MG63 (cell line): ENCODE results near the gene IFT88. TPM values are rescaled to one million over a fixed set of nuclear protein-coding genes. Genes with fewer than 3 reads are reported as not detected.
"Not testable (repeated sequence)": the region's sequence is repeated elsewhere in the genome, so short reads cannot be mapped to it uniquely, and the experiment has no call there.

ENCODE experiments used
- DNase-seq: peaks from one replicate; pipeline ENCODE4 v3.0.0-alpha.2; 2020
- H3K27me3 ChIP-seq: fragments of 250-450 bp; sonication (Bioruptor Pico); 2 replicates; pipeline ENCODE4 v1.5.1; 2020; ENCODE audit warnings: mild to moderate bottlenecking, moderate library complexity
- H3K36me3 ChIP-seq: fragments of 250-450 bp; sonication (Bioruptor Pico); 2 replicates; pipeline ENCODE4 v1.5.1; 2020; ENCODE audit warnings: mild to moderate bottlenecking, moderate library complexity
- H3K4me3 ChIP-seq: fragments of 250-450 bp; sonication (Bioruptor Pico); 2 replicates; pipeline ENCODE4 v1.5.1; 2020; ENCODE audit warnings: mild to moderate bottlenecking, moderate library complexity
- H3K9me3 ChIP-seq: fragments of 250-450 bp; sonication (Bioruptor Pico); 2 replicates; pipeline ENCODE4 v1.5.1; 2020; ENCODE audit warnings: mild to moderate bottlenecking, moderate library complexity
- total RNA-seq: library from RNA; depleted of rRNA; stranded (reverse); fragments of >200 nt; shearing (Covaris generic); gene quantifications from 2 replicates; pipeline ENCODE4 v1.2.3, GENCODE V29; 2014; ENCODE audit warnings: low replicate concordance

IFT88 gene
- total RNA-seq, 1 experiment from 2014 or later = 9.8 TPM

DNA sequence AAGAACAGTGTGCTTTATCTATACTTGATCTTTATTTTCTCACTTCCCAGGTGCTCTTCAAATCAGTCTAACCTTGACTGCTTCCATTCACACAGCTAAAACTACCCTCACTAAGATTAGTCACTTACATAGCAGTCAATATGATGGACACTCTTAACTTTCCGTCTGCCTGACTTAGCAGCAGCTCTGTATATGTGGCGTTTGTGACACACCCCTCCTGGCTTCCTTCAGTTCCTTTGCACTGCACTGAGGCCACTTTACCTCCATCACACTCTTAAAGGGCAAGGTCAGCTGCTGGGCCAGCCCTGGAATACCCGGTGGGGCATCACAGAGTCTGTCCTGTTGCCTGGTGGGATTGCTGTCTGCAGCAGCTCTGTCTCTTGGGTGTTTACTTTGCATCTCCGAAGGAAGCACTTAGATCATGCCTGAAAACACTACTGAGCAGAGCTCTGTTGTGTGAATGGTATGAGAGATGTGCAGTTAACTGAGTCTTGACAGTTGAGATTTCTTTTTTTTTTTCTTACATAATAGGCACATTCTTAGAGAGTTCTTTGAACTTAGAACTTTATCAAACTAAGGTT lies 101.0 kb downstream of the IFT88 start:
- no peaks in the 10 kb centered on the region for H3K27me3 ChIP-seq
- H3K9me3 ChIP-seq = no peaks in the 10 kb centered on the region
- no peak for DNase-seq
- H3K36me3 ChIP-seq = no peaks in the 10 kb centered on the region
- H3K4me3 ChIP-seq = no peak overlapping the region

DNA sequence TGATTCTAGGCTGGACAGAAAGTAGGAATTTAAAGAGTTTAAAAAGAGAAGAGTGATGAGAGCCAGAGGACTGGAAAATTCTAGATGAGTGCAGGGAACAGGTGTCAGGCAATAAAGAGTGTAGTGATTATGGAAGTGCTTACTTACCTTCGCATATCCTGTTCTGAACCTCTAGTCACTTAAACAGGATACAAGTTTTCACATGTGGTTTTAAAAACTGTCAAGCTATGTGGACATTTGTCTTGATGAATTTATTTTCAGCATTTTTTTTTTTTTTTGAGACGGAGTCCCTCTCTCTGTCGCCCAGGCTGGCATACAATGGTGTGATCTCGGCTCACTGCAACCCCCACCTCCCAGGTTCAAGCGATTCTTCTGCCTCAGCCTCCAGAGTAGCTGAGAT lies 102.2 kb downstream of the IFT88 start:
- DNase-seq = no peak
- no peaks in the 10 kb centered on the region for H3K36me3 ChIP-seq
- H3K9me3 ChIP-seq = no peaks in the 10 kb centered on the region
- no peak overlapping the region for H3K4me3 ChIP-seq
- no peaks in the 10 kb centered on the region for H3K27me3 ChIP-seq

DNA sequence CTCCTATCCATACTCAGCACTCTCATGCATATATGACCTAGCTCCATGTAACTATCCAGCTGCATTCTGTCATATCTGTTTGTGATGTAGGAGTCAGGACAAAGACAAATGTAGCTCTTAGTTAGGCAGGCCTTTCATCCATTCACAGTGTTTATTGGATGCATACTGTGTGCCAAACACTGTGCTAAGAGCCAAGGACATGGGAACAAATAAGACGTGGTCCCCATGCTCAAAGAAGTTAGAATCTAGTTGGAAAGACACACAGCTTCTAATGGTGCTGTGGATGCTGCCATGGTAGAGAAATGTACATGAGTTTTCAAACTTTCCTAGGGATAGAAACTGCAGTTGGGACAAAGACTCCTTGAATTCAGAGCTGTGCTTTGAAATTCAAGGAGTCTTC lies 104.8 kb downstream of the IFT88 start:
- Histone ChIP-seq H3K4me3 (no peak overlapping the region), H3K36me3 (no peaks in the 10 kb centered on the region), H3K27me3 (no peaks in the 10 kb centered on the region), H3K9me3 (no peaks in the 10 kb centered on the region)
- DNase-seq = no peak

DNA sequence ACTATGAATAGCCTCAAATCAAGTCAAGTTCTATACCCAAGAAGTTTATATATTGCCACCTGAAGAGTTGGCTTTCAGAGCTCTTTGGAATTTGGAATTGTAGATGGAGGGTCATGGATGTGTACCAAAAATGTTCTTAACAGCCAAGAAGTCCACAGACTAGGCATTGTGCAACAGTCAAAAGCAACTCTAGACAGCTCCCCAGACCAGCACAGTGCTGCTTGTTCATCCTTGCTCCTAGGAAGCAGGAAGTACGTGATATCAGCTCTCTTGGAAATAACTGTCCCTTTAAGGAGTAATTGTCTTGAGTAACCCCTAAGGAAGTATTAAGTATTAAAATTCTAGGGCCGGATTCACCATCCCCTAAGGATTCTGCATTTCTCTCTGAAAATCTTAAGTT lies 105.8 kb downstream of the IFT88 start:
- no peaks in the 10 kb centered on the region for H3K9me3 ChIP-seq
- DNase-seq = no peak
- H3K27me3 ChIP-seq = no peaks in the 10 kb centered on the region
- H3K4me3 ChIP-seq = no peak overlapping the region
- no peaks in the 10 kb centered on the region for H3K36me3 ChIP-seq

DNA sequence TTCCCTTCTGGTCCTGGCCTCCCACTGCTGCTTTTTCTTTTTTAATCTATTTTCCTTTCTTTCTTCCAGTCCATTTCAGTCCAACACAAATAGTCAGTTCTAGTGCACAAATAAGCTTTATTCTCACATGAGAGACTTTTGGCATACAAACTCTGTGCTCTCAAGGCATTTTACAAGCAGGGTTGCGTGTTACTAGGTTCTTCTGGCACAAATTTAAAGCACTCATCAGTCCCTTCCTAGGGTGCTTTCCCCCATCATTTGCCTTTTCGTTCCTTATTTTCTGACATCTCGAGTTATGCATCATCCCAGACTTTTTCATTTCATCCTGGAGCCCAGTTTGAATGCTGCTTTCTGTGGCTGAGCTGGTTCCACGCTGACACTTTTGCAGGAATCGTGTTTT lies 106.8 kb downstream of the IFT88 start:
- no peak for DNase-seq
- no peaks in the 10 kb centered on the region for H3K36me3 ChIP-seq
- H3K9me3 ChIP-seq = no peaks in the 10 kb centered on the region
- H3K27me3 ChIP-seq = no peaks in the 10 kb centered on the region
- no peak overlapping the region for H3K4me3 ChIP-seq

DNA sequence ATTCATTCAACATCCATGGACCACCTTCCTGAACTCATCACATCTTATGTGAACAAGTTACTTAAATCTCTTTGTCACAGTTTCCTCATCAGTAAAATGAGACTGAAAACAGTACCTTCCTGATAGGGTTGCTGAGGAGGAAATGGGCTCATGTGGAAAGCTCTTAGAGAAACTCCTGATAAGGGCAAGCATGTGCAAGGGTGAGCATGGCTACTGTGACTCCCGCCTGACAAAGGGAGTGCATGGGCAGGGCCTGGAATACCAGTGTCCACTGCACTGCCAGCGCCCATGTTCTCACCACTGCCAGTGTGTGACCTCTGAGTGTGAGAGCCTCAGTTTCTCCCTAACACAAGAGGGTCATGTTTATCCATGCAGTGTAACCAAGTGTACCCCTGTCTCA lies 109.3 kb downstream of the IFT88 start:
- Histone ChIP-seq H3K9me3 (no peaks in the 10 kb centered on the region), H3K36me3 (no peaks in the 10 kb centered on the region), H3K4me3 (no peak overlapping the region), H3K27me3 (no peaks in the 10 kb centered on the region)
- no peak for DNase-seq

DNA sequence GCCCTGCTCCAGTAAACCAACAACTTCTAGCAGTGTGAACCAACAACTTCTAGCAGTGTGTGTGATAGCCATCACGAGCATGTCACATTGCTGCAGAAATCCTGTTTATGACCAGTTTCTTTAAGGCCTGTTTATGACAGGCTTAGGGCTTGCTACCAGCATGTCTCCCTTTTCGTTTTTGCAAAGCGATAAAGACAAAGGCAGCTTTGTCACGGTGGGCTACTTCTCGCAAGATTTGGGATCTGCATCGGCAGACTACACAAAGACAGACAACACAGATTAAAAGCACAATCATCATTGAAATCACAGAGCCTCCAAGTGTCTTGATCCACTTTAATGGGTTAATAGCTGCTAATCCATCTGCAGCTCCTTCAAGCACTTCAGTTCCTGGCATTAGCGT lies 111.6 kb downstream of the IFT88 start:
- not testable (repeated sequence) for H3K27me3 ChIP-seq, H3K9me3 ChIP-seq, H3K4me3 ChIP-seq, DNase-seq, H3K36me3 ChIP-seq

DNA sequence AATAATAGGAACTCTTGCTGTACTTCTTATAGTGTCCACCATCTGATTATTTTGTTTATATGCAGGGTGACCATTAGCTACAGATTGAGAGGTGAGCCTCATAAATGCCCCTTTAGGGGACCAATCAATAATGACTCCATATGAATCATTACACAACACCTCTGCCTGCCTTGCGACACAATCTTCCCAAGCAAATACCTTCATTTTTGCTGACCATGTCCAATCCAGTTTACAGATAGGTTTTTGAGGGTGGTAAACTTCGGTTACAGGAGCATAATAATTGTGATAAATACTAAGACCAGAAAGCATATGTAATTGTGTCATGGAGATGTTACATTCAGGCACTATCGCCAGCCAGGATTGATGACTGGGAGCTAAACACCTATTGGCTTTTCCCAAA lies 112.9 kb downstream of the IFT88 start:
- no peak overlapping the region for H3K4me3 ChIP-seq
- no peaks in the 10 kb centered on the region for H3K36me3 ChIP-seq
- no peaks in the 10 kb centered on the region for H3K27me3 ChIP-seq
- no peaks in the 10 kb centered on the region for H3K9me3 ChIP-seq
- DNase-seq = no peak

DNA sequence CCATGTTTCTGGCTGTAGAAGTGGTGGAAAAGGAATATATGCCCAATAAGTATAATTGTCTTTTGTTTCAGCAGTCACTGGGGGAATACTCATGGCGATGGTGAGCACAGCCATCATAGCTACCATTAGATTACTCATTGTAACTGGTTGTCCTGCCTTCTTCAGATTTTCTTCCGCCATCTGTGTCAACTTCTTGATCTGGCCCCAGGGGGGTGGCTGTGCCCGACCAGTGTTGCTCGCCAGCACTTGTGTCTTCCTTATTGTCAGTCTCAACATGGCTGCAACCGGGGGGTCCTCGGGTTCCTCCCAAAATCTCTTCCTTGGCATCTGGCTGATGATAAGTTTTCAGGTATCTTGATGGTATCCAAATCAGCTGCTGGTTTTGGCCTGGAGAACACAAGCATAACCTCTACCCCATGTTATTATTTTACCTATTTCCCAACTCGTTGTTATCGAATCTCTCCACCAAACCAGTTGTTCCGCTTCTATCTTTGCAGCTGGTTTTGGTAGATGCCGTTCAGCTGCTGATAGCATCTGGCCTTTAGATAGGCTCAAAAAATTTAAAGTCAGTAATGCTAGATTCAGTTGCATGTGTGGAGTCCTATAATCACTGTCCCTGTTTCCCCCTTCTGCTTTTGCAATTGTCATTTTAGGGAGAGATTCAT lies 113.6 kb downstream of the IFT88 start:
- DNase-seq = no peak
- Histone ChIP-seq H3K4me3 (no peak overlapping the region), H3K36me3 (no peaks in the 10 kb centered on the region), H3K27me3 (no peaks in the 10 kb centered on the region), H3K9me3 (no peaks in the 10 kb centered on the region)

DNA sequence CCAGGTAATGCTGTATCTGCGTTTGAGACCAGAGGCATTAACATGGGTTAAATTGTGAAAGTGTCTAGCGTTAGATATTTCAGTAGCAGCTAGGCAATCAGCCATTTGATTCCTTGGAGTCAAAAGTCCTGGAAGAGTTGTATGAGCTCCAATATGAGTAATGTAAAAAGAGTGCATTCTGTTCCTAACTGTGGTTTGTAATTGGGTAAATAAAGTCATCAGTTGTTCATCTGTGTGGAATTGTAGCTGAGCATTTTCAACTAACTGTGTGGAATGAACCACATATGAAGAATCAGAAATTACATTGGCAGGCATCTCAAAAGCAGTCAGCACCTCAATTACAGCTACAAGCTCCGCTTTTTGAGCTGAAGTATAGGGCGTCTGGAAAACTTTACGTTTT lies 114.5 kb downstream of the IFT88 start:
- not testable (repeated sequence) for H3K27me3 ChIP-seq, H3K36me3 ChIP-seq, H3K9me3 ChIP-seq, H3K4me3 ChIP-seq, DNase-seq

DNA sequence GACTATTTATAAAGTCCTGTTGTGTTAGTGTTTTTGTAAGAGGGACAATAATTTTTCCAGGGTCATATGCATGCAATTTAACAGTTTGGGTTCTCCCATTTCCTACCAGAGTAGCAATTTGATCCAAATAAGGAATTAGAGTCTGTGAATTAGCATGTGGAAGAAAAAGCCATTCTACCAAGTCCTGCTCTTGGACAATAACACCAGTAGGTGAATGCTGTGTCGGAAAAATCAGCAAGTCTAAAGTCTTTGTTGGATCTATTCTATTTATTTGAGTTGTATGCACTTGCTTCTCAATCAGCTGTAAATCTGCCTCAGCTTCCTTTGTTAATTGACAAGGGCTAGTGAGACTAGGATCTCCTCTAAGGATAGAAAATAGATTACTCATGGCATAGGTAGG lies 115.1 kb downstream of the IFT88 start:
- no peaks in the 10 kb centered on the region for H3K27me3 ChIP-seq
- no peaks in the 10 kb centered on the region for H3K36me3 ChIP-seq
- no peaks in the 10 kb centered on the region for H3K9me3 ChIP-seq
- H3K4me3 ChIP-seq = no peak overlapping the region
- DNase-seq = no peak

DNA sequence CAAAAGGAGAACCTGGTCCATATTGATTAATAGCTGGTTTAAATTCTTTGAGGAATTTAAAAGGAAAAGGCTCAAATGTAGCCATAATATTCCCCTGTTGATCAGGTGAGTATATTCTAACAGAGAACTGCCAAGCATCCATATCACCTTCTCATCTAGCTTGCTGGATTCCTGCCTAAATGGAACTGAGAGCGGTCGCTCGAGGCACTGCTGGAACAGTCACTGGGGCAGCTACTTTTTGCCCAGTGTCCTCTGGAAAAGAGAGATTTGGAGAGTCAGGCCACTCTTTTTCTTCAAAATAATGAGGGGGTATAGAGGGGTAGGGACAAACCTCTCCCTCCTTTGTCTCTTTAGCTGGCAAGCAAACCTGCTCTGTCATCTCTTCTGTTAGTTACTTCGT lies 117.1 kb downstream of the IFT88 start:
- Histone ChIP-seq H3K36me3 (no peaks in the 10 kb centered on the region), H3K9me3 (no peaks in the 10 kb centered on the region), H3K27me3 (no peaks in the 10 kb centered on the region), H3K4me3 (no peak overlapping the region)
- no peak for DNase-seq

DNA sequence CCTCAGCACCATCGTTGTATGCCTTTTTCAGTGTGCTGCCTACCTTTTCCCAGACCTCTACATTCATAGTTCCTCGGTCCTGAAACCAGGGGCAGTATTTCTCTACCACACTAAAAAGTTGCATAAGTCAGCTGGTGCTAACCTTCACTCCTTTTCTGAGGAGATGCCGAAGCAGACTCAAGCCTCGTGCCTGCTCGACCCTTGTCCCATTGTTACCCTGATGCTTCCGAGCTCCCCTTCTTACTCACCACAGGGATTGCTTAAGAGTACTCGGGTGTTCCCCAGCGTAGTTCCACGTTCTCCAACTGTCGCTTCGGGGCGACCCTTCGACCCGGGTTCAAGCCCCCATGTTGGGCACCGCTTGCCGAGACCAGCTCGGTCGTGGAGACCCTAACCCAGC lies 117.6 kb downstream of the IFT88 start:
- H3K9me3 ChIP-seq = no peaks in the 10 kb centered on the region
- no peak for DNase-seq
- no peaks in the 10 kb centered on the region for H3K36me3 ChIP-seq
- no peak overlapping the region for H3K4me3 ChIP-seq
- no peaks in the 10 kb centered on the region for H3K27me3 ChIP-seq

DNA sequence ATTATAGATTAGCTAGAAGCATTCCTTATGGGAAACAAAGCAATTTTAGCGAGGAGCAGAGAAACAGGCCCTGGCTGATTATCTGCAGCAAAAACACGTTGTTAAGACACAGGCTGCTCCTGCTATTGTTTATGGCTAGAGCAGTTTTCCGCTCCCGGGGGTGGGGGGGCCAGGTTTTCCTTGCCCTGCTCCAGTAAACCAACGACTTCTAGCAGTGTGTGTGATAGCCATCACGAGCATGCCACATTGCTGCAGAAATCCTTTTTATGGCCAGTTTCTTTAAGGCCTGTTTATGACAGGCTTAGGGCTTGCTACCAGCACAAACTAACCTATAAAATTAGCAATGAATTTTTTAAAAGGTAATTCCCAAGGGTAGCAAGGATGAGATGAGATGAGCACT lies 118.1 kb downstream of the IFT88 start:
- no peak overlapping the region for H3K4me3 ChIP-seq
- DNase-seq = no peak
- H3K9me3 ChIP-seq = no peaks in the 10 kb centered on the region
- H3K27me3 ChIP-seq = no peaks in the 10 kb centered on the region
- no peaks in the 10 kb centered on the region for H3K36me3 ChIP-seq

DNA sequence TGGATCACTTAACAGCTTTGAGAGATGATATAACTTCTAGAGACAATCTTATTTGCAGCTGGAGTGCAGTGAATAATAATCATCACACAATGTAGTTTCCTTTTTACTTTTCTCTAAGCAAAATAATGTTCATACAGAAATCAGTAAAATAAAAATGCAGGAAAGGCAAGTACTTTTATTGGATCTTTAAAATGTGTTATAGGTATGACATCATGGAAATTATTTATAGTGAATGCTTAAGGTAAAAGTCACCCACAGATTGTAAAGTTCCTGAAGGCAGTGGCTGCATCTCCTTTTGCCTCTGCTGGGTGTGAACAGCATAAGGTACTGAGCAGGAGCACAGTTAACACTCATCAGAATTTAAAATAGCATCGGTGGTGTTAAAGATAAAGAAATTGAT lies 119.2 kb downstream of the IFT88 start:
- Histone ChIP-seq H3K4me3 (no peak overlapping the region), H3K9me3 (no peaks in the 10 kb centered on the region), H3K27me3 (no peaks in the 10 kb centered on the region), H3K36me3 (no peaks in the 10 kb centered on the region)
- no peak for DNase-seq

DNA sequence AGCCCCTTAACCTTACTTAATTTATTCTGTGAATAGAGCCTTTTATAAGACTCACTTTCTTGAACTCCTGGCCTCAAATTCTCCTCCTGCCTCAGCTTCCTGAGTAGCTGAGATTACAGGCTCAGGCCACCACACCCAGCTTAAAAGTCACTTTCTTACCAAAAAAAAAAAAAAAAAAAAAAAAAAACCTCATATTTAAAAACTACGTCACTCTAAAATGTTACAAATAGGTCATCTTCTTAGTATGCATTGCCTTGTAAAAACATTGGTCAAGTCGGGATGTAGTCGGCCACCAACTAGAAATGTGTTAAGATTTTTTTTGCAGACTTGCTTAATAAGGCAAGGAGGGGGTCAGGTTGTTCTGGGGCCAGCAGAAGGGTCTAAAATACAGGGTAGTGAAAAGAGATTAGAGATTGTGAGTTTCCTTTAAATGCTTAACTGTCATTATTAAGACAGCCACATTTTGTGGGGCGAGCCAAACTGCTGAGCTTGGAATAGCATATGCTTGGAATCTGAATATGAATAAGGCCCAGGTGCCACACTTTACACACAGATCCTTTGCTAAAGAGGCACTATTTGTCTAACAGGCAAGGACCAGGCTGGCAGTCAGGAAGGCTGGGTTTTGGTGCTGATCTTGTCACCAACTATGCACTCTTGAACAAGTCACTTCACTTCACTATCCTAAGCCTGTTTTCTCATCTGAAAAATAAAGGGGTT lies 120.1 kb downstream of the IFT88 start:
- no peak overlapping the region for H3K4me3 ChIP-seq
- no peaks in the 10 kb centered on the region for H3K27me3 ChIP-seq
- no peaks in the 10 kb centered on the region for H3K9me3 ChIP-seq
- DNase-seq = no peak
- H3K36me3 ChIP-seq = no peaks in the 10 kb centered on the region

DNA sequence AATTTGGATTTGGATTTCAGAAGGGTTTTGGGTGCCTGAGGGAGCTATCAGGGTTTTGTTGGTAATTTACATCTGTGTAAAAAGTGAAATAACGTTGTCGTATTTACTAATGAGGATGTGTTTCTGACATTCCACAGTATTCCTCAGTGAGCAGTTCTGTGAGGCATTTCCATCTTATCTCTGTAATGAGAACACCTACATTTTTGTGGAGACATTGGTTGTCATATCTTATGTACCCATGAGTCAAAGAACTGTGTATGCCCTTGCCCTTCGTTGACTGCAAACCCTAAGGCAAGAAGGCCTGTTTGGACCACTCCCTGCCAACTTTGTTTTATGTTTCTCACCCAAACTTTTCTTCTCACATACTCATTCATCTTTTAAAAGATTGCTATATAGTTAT lies 122.3 kb downstream of the IFT88 start:
- DNase-seq = no peak
- Histone ChIP-seq H3K36me3 (no peaks in the 10 kb centered on the region), H3K9me3 (no peaks in the 10 kb centered on the region), H3K4me3 (no peak overlapping the region), H3K27me3 (no peaks in the 10 kb centered on the region)

DNA sequence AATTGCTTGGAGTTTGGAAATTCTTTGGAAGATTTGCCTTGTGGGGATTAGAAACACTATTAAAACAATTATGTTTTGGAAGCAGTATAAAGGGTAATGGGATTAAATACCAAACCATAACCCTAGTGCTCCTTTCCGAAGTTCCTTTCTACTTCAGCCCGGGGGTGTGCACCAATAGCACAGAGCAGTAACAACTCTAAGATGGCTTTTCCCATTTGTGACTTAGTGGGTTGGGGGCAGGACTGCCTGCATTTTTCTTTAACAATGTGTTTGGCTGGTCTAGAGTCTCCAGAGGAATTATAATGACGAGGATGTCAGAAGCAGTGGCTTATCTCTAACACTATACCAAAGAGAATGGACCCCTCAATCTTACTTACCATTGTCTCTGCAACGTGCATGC lies 124.7 kb downstream of the IFT88 start:
- no peak for DNase-seq
- H3K27me3 ChIP-seq = no peaks in the 10 kb centered on the region
- H3K9me3 ChIP-seq = no peaks in the 10 kb centered on the region
- H3K4me3 ChIP-seq = no peak overlapping the region
- no peaks in the 10 kb centered on the region for H3K36me3 ChIP-seq
